HepG2 (cell line): ENCODE results near the gene CCDC28A. TPM values are rescaled to one million over a fixed set of nuclear protein-coding genes. Genes with fewer than 3 reads are reported as not detected.

Experiments
- ATAC-seq: fragments of 200-7000 bp; cut with Tn5 transposase; 3 replicates; pipeline ENCODE4 v1.9.1; 2020; ENCODE audit warnings: mild to moderate bottlenecking, moderate library complexity
- BruUV-seq: library from RNA; stranded (reverse); fragments of 400-500 nt; replicated peaks from 2 replicates; lab custom pipeline; 2021; lab: Mats Ljungman, UMichigan
- CTCF ChIA-PET: fragments of 300-600 bp; formaldehyde crosslinking; extraction: SDS; loops from one replicate; lab custom pipeline; 2021; ENCODE audit warnings: low total read pairs, inconsistent platforms, low intra/inter-chr PET ratio; lab: Yijun Ruan, JAX
- POLR2A ChIA-PET: fragments of 350-600 bp; sonication (Branson Sonifier 250); formaldehyde crosslinking; loops from one replicate; lab custom pipeline; 2020; ENCODE audit warnings: antibody characterized with exemption, inconsistent platforms; lab: Yijun Ruan, JAX
- DNase-seq: peaks from one replicate; pipeline ENCODE4 v3.0.0-alpha.2; 2015; ENCODE audit warnings: low spot score
- FAIRE-seq: peaks from 3 replicates; lab custom pipeline; 2011; peaks lifted over from hg19 to GRCh38; lab: Jason Lieb, UNC
- H2AFZ ChIP-seq: one replicate; pipeline ENCODE4 v1.6.1; 2011; ENCODE audit warnings: low read length, inconsistent platforms
- H3K27ac ChIP-seq: fragments of 300-600 bp; 3 replicates; pipeline ENCODE4 v1.8.0; 2011; ENCODE audit warnings: mixed run types, mild to moderate bottlenecking, mixed read lengths, low read length, inconsistent platforms; ENCODE audit not compliant: insufficient read depth; ENCODE audit errors: extremely low read length
- H3K27me3 ChIP-seq, 2 experiments: fragments of 200-600 bp in 1 of 2; 2 replicates in 1 of 2; 3 replicates in 1 of 2; pipeline versions ENCODE4 v1.6.0 to v1.8.0; 2011; ENCODE audit warnings: low read length in 2 of 2, mild to moderate bottlenecking in 2 of 2, moderate library complexity in 2 of 2, inconsistent platforms in 1 of 2; ENCODE audit not compliant: insufficient read depth in 2 of 2, control insufficient read depth in 1 of 2
- H3K36me3 ChIP-seq, 2 experiments: fragments of 200-600 bp in 1 of 2; replicated peaks in 1 of 2; 2 replicates in 1 of 2; 3 replicates in 1 of 2; pipeline versions ENCODE4 v1.5.1 to v1.8.0; 2011; ENCODE audit warnings: low read length in 2 of 2, inconsistent platforms in 1 of 2; ENCODE audit not compliant: insufficient read depth in 2 of 2, control insufficient read depth in 1 of 2
- H3K4me1 ChIP-seq: 2 replicates; pipeline ENCODE4 v1.5.1; 2012; ENCODE audit warnings: low read length, inconsistent platforms; ENCODE audit not compliant: insufficient read depth
- H3K4me2 ChIP-seq: 2 replicates; pipeline ENCODE4 v1.6.0; 2011; ENCODE audit warnings: low read depth, low read length, inconsistent platforms
- H3K4me3 ChIP-seq, 3 experiments: fragments of 200-600 bp in 1 of 3; sonication (generic), shearing (Covaris generic) in 1 of 3; replicated peaks in 1 of 3; 2 replicates each; pipeline ENCODE4 v1.5.1; 2011 to 2016; ENCODE audit warnings: low read length in 3 of 3, inconsistent platforms in 2 of 3, low read depth in 2 of 3, mild to moderate bottlenecking in 2 of 3, control low read depth in 1 of 3, mixed read lengths in 1 of 3; ENCODE audit not compliant: insufficient read depth in 1 of 3
- H3K79me2 ChIP-seq: one replicate; pipeline ENCODE4 v1.6.1; 2011; ENCODE audit warnings: low read length, inconsistent platforms; ENCODE audit not compliant: insufficient read depth
- H3K9ac ChIP-seq: 2 replicates; pipeline ENCODE4 v1.6.0; 2011; ENCODE audit warnings: mild to moderate bottlenecking, low read depth, low read length, inconsistent platforms; ENCODE audit not compliant: insufficient read depth
- H3K9me3 ChIP-seq: 2 replicates; pipeline ENCODE4 v1.5.1; 2012; ENCODE audit warnings: mild to moderate bottlenecking, low read length
- H4K20me1 ChIP-seq: 2 replicates; pipeline ENCODE4 v1.6.0; 2011; ENCODE audit warnings: inconsistent platforms, mild to moderate bottlenecking, low read length, moderate library complexity; ENCODE audit not compliant: insufficient read depth
- AGO2 ChIP-seq: fragments of 200-400 bp; formaldehyde crosslinking; optimal IDR thresholded peaks from 2 replicates; pipeline ENCODE3; 2017; ENCODE audit warnings: mild to moderate bottlenecking, low read depth, low read length, moderate library complexity
- GPBP1L1 ChIP-seq: sonication (generic); formaldehyde crosslinking; IDR thresholded peaks from 2 replicates; pipeline ENCODE4 v1.5.0; 2020; ENCODE audit warnings: mild to moderate bottlenecking, missing genetic modification reagents
- KAT7 ChIP-seq: IDR thresholded peaks from 2 replicates; pipeline ENCODE4 v1.6.1; 2018; ENCODE audit warnings: borderline replicate concordance, missing compliant biosample characterization
- KDM5B ChIP-seq: sonication (generic); formaldehyde crosslinking; IDR thresholded peaks from 2 replicates; pipeline ENCODE4 v1.4.0; 2020; ENCODE audit warnings: missing genetic modification reagents, mild to moderate bottlenecking, borderline replicate concordance
- RNF219 ChIP-seq: sonication (generic); formaldehyde crosslinking; IDR thresholded peaks from 2 replicates; pipeline ENCODE4 v1.5.0; 2020; ENCODE audit warnings: mild to moderate bottlenecking, missing genetic modification reagents
- ZKSCAN5 ChIP-seq: sonication (generic); formaldehyde crosslinking; IDR thresholded peaks from 2 replicates; pipeline ENCODE4 v1.5.1; 2020; ENCODE audit warnings: mild to moderate bottlenecking, missing genetic modification reagents
- WGBS: methylation state at CpG from one replicate; pipeline ENCODE4 v1.1.6; 2017; ENCODE audit warnings: low lambda C conversion rate; 5-methylcytosine and 5-hydroxymethylcytosine counted together
- in situ Hi-C: cut with HindIII; loops from 2 replicates; pipeline ENCODE4 v1.10.0; 2017; ENCODE audit warnings: low pct_unique_long_range_greater_than_20kb; ENCODE audit not compliant: extremely low pct_ligation_motif_present
- intact Hi-C: fragments of 100-400 bp; cut with micrococcal nuclease; formaldehyde crosslinking; loops from one replicate; pipeline ENCODE4 v1.10.0; 2022; ENCODE audit not compliant: unreplicated experiment
- polyA plus RNA-seq, 8 experiments: library from polyadenylated mRNA; depleted of rRNA in 3 of 8; stranded (reverse) in 7 of 8; unstranded in 1 of 8; fragments of >200 nt; fragmentation: Illumina TruSeq in 4 of 8; extraction: Trizol in 4 of 8; gene quantifications; 2 replicates each; pipeline versions ENCODE4 v1.2.1 to v1.2.3, GENCODE V29; 2011 to 2016; ENCODE audit warnings: low read depth in 4 of 8, missing spikeins in 1 of 8, mixed read lengths in 1 of 8; ENCODE audit not compliant: insufficient read depth in 1 of 8
- total RNA-seq, 5 experiments: library from RNA; depleted of rRNA; stranded (reverse); fragments of >200 nt; fragmentation: Illumina TruSeq; extraction: Trizol; gene quantifications; 2 replicates each; pipeline ENCODE4 v1.2.3, GENCODE V29; 2016; ENCODE audit warnings: low read depth in 1 of 5
- TF ChIP-seq, protein P1 (sequence below): IDR thresholded peaks from 2 replicates; pipeline ENCODE4 v1.6.1; 2016; ENCODE audit warnings: missing compliant biosample characterization, missing genetic modification reagents, borderline replicate concordance
- TF ChIP-seq, protein P2 (sequence below): IDR thresholded peaks from 2 replicates; pipeline ENCODE4 v1.6.1; 2018; ENCODE audit warnings: missing genetic modification reagents, mild to moderate bottlenecking, missing compliant biosample characterization

The CCDC28A gene
- total and polyA plus RNA-seq, 2 of the 13 experiments (the other 11 are each of a cell fraction or from before 2014, with no cell fraction given), result 15.8 TPM

GRCh38 chr6:138795809-138796603 is 22.4 kb downstream of the CCDC28A start, which contains the start of gene ECT2L:
Gene ECT2L (plus strand): TSS chr6:138796087. CDS start chr6:138813275, 17,188 bp downstream.
- intact Hi-C loops, result no loop called here
- in situ Hi-C loops, result no loop called here
- no TSS peak for BruUV-seq
- ChIA-PET POLR2A (no interaction called here), CTCF (no interaction called here)
- TF ChIP-seq, protein P1, sequence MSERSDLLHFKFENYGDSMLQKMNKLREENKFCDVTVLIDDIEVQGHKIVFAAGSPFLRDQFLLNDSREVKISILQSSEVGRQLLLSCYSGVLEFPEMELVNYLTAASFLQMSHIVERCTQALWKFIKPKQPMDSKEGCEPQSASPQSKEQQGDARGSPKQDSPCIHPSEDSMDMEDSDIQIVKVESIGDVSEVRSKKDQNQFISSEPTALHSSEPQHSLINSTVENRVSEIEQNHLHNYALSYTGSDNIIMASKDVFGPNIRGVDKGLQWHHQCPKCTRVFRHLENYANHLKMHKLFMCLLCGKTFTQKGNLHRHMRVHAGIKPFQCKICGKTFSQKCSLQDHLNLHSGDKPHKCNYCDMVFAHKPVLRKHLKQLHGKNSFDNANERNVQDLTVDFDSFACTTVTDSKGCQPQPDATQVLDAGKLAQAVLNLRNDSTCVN (CRISPR knock-in tag), result no peak
- TF ChIP-seq ZKSCAN5 (CRISPR knock-in tag), result no peak
- no peak for TF ChIP-seq KAT7 (CRISPR knock-in tag)
- peak; percentile 51 for TF ChIP-seq AGO2
- no peak for TF ChIP-seq RNF219 (CRISPR knock-in tag)
- TF ChIP-seq KDM5B (CRISPR knock-in tag), result no peak
- no peak for TF ChIP-seq GPBP1L1 (CRISPR knock-in tag)
- TF ChIP-seq, protein P2, sequence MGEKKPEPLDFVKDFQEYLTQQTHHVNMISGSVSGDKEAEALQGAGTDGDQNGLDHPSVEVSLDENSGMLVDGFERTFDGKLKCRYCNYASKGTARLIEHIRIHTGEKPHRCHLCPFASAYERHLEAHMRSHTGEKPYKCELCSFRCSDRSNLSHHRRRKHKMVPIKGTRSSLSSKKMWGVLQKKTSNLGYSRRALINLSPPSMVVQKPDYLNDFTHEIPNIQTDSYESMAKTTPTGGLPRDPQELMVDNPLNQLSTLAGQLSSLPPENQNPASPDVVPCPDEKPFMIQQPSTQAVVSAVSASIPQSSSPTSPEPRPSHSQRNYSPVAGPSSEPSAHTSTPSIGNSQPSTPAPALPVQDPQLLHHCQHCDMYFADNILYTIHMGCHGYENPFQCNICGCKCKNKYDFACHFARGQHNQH (CRISPR knock-in tag), result no peak
- no peak; the same call in 2 of the 3 replicates for ATAC-seq
- 87% methylated on average over 39 of the region's 50 CpGs for WGBS
- H4K20me1 ChIP-seq, result no peaks in the 10 kb centered on the region
- H3K36me3 ChIP-seq, result no peaks in the 10 kb centered on the region
- no peak for DNase-seq
- no peak within 1 kb of the TSS for H3K9ac ChIP-seq
- H3K79me2 ChIP-seq, result no peaks in the 10 kb centered on the region
- H3K27me3 ChIP-seq, result no peaks in the 10 kb centered on the region
- no peaks in the 10 kb centered on the region for H3K4me1 ChIP-seq
- H3K4me2 ChIP-seq, result no peak within 1 kb of the TSS
- H3K4me3 ChIP-seq, result no peak within 1 kb of the TSS
- no peak for FAIRE-seq
- H2AFZ ChIP-seq, result no peak within 1 kb of the TSS
- H3K9me3 ChIP-seq, result no peaks in the 10 kb centered on the region
- H3K27ac ChIP-seq, result no peak within 1 kb of the TSS
